DOHH2 (cell line): ENCODE data around the gene SYTL2.

Experiments used
- H3F3A ChIP-seq: fragments of 200-600 bp; sonication (generic), shearing (Covaris generic); 2 replicates; pipeline ENCODE4 v1.6.0; 2016; ENCODE audit warnings: antibody characterized with exemption, mild to moderate bottlenecking; ENCODE audit not compliant: control insufficient read depth, insufficient read depth
- H3K27ac ChIP-seq: fragments of 200-600 bp; sonication (generic); 2 replicates; pipeline ENCODE4 v1.5.1; 2014; ENCODE audit warnings: low read depth, mild to moderate bottlenecking, low read length, moderate library complexity
- H3K27me3 ChIP-seq: fragments of 200-600 bp; sonication (generic); 2 replicates; pipeline ENCODE4 v1.6.1; 2014; ENCODE audit warnings: mild to moderate bottlenecking, low read length, mixed read lengths; ENCODE audit not compliant: control insufficient read depth
- H3K36me3 ChIP-seq: fragments of 200-600 bp; sonication (generic); 2 replicates; pipeline ENCODE4 v1.6.1; 2014; ENCODE audit warnings: mild to moderate bottlenecking, low read length, moderate library complexity, mixed read lengths; ENCODE audit not compliant: control insufficient read depth
- H3K4me1 ChIP-seq: fragments of 200-600 bp; sonication (generic); 2 replicates; pipeline ENCODE4 v1.6.1; 2014; ENCODE audit warnings: mild to moderate bottlenecking, low read length, mixed read lengths; ENCODE audit not compliant: control insufficient read depth
- H3K4me2 ChIP-seq: fragments of 200-600 bp; sonication (generic); 2 replicates; pipeline ENCODE4 v1.6.0; 2014; ENCODE audit warnings: mild to moderate bottlenecking, low read length, moderate library complexity
- H3K4me3 ChIP-seq: fragments of 200-600 bp; sonication (generic); 2 replicates; pipeline ENCODE4 v1.5.1; 2014; ENCODE audit warnings: mild to moderate bottlenecking, low read length, mixed read lengths
- H3K79me2 ChIP-seq: fragments of 200-600 bp; sonication (generic); 2 replicates; pipeline ENCODE4 v1.6.1; 2014; ENCODE audit warnings: mild to moderate bottlenecking, low read length, mixed read lengths; ENCODE audit not compliant: control insufficient read depth
- H3K9me2 ChIP-seq: fragments of 200-600 bp; sonication (generic); replicated peaks from 2 replicates; pipeline ENCODE4 v1.6.1; 2014; ENCODE audit warnings: mild to moderate bottlenecking, low read length, mixed read lengths; ENCODE audit not compliant: control insufficient read depth
- H3K9me3 ChIP-seq: fragments of 200-600 bp; sonication (generic); 2 replicates; pipeline ENCODE4 v1.6.1; 2014; ENCODE audit warnings: antibody characterized with exemption, low read length, mixed read lengths; ENCODE audit not compliant: control insufficient read depth, insufficient read depth
- H4K20me1 ChIP-seq: fragments of 200-600 bp; sonication (generic); 2 replicates; pipeline ENCODE4 v1.6.0; 2014; ENCODE audit warnings: low read depth, mild to moderate bottlenecking, antibody characterized with exemption, low read length, moderate library complexity; ENCODE audit not compliant: control insufficient read depth, insufficient read depth
- CTCF ChIP-seq: fragments of 200-600 bp; sonication (generic); IDR thresholded peaks from one replicate; pipeline ENCODE4 v1.5.1; 2014; ENCODE audit warnings: antibody characterized with exemption, mild to moderate bottlenecking, low read depth, low read length; ENCODE audit not compliant: poor library complexity, severe bottlenecking
- EZH2phosphoT487 ChIP-seq: fragments of 200-600 bp; sonication (generic); IDR thresholded peaks from 2 replicates; pipeline ENCODE4 v1.6.1; 2017; ENCODE audit warnings: borderline replicate concordance, mild to moderate bottlenecking, antibody characterized with exemption, low read length, moderate library complexity, mixed read lengths

SYTL2 gene

GRCh38 chr11:85742873-85743275 lies 68.1 kb downstream of the SYTL2 start:
- no peak overlapping the region for H3K27ac ChIP-seq

GRCh38 chr11:85742348-85742747 lies 68.6 kb downstream of the SYTL2 start:
- Histone ChIP-seq H3K4me3 (no peak overlapping the region), H3K4me1 (peaks cover 5% of the 10 kb centered on the region; the same call in 1 of the 2 replicates), H3K27ac (no peak overlapping the region), H3K4me2 (no peak overlapping the region), H3K36me3 (no peaks in the 10 kb centered on the region), H3F3A (no peaks in the 10 kb centered on the region), H3K9me2 (no peaks in the 10 kb centered on the region; the same call in 1 of the 2 replicates), H3K9me3 (no peaks in the 10 kb centered on the region), H4K20me1 (no peaks in the 10 kb centered on the region), H3K27me3 (0 out of 2 replicates have a peak, but pooled peaks cover 2% of the 10 kb centered on the region), H3K79me2 (no peaks in the 10 kb centered on the region)
- TF ChIP-seq CTCF (no peak), EZH2phosphoT487 (no peak)

More at GRCh38 chr11:85742873-85743275, 68.1 kb downstream of the SYTL2 start:
- Histone ChIP-seq H3F3A (no peaks in the 10 kb centered on the region), H4K20me1 (no peaks in the 10 kb centered on the region), H3K4me3 (no peak overlapping the region), H3K4me1 (peaks cover 5% of the 10 kb centered on the region; the same call in 1 of the 2 replicates), H3K79me2 (no peaks in the 10 kb centered on the region), H3K9me2 (no peaks in the 10 kb centered on the region; the same call in 1 of the 2 replicates), H3K27me3 (no peaks in the 10 kb centered on the region), H3K36me3 (no peaks in the 10 kb centered on the region), H3K9me3 (no peaks in the 10 kb centered on the region), H3K4me2 (no peak overlapping the region)
- TF ChIP-seq CTCF, result no peak
- no peak for TF ChIP-seq EZH2phosphoT487

- no peak overlapping the region for H3K4me2 ChIP-seq
- H3K27me3 ChIP-seq, result 0 out of 2 replicates have a peak, but pooled peaks cover 2% of the 10 kb centered on the region
- H3F3A ChIP-seq, result no peaks in the 10 kb centered on the region
- no peaks in the 10 kb centered on the region for H3K9me3 ChIP-seq
- H3K36me3 ChIP-seq, result no peaks in the 10 kb centered on the region
- H3K9me2 ChIP-seq, result no peaks in the 10 kb centered on the region; the same call in 1 of the 2 replicates
- H3K4me1 ChIP-seq, result peaks cover 5% of the 10 kb centered on the region; the same call in 1 of the 2 replicates
- no peak overlapping the region for H3K27ac ChIP-seq
- H3K4me3 ChIP-seq, result no peak overlapping the region
- no peak for TF ChIP-seq CTCF
- no peak for TF ChIP-seq EZH2phosphoT487
- no peaks in the 10 kb centered on the region for H4K20me1 ChIP-seq
- H3K79me2 ChIP-seq, result no peaks in the 10 kb centered on the region
Observed at GRCh38 chr11:85740481-85741400, 70.2 kb downstream of the SYTL2 start.
